ENCODE measurements around the gene CDH11.

The CDH11 gene

GRCh38 chr16:65071433-65072311 lies 50.2 kb downstream of the CDH11 start:
- in situ Hi-C loops (cut with HindIII; ENCODE audit: low sequenced_read_pairs) = no loop called here

GRCh38 chr16:65070831-65071432 lies 50.9 kb downstream of the CDH11 start:
- in situ Hi-C loops (cut with HindIII; ENCODE audit: low sequenced_read_pairs) = no loop called here

- in situ Hi-C loops (cut with HindIII; ENCODE audit: low sequenced_read_pairs) = no loop called here
These were observed 52.1 kb downstream of the CDH11 start for GRCh38 chr16:65069766-65070165.

GRCh38 chr16:65069065-65069464 lies 52.8 kb downstream of the CDH11 start:
- in situ Hi-C loops (cut with HindIII; ENCODE audit: low sequenced_read_pairs) = no loop called here

GRCh38 chr16:65068151-65068740 lies 53.6 kb downstream of the CDH11 start:
- in situ Hi-C loops (cut with HindIII; ENCODE audit: low sequenced_read_pairs) = no loop called here

GRCh38 chr16:65066651-65067050 lies 55.2 kb downstream of the CDH11 start:
- in situ Hi-C loops (cut with HindIII; ENCODE audit: low sequenced_read_pairs) = no loop called here

GRCh38 chr16:65065031-65065430 lies 56.8 kb downstream of the CDH11 start:
- in situ Hi-C loops (cut with HindIII; ENCODE audit: low sequenced_read_pairs) = no loop called here

- in situ Hi-C loops (cut with HindIII; ENCODE audit: low sequenced_read_pairs) = no loop called here
These were observed 57.7 kb downstream of the CDH11 start for GRCh38 chr16:65064131-65064530.

- in situ Hi-C loops (cut with HindIII; ENCODE audit: low sequenced_read_pairs) = no loop called here
These were observed 58.9 kb downstream of the CDH11 start for GRCh38 chr16:65062736-65063583.

- in situ Hi-C loops (cut with HindIII; ENCODE audit: low sequenced_read_pairs) = no loop called here
These were observed 59.8 kb downstream of the CDH11 start for GRCh38 chr16:65061935-65062518.

- in situ Hi-C loops (cut with HindIII; ENCODE audit: low sequenced_read_pairs) = no loop called here
These were observed 60.6 kb downstream of the CDH11 start for GRCh38 chr16:65061263-65061662.

- in situ Hi-C loops (cut with HindIII; ENCODE audit: low sequenced_read_pairs) = no loop called here
These were observed 62.4 kb downstream of the CDH11 start for GRCh38 chr16:65059406-65059980.

GRCh38 chr16:65057184-65057583 lies 64.7 kb downstream of the CDH11 start:
- in situ Hi-C loops (cut with HindIII; ENCODE audit: low sequenced_read_pairs) = no loop called here

GRCh38 chr16:65054457-65054856 lies 67.4 kb downstream of the CDH11 start:
- in situ Hi-C loops (cut with HindIII; ENCODE audit: low sequenced_read_pairs) = no loop called here

- in situ Hi-C loops (cut with HindIII; ENCODE audit: low sequenced_read_pairs) = no loop called here
These were observed 72.2 kb downstream of the CDH11 start for GRCh38 chr16:65049679-65050078.

- in situ Hi-C loops (cut with HindIII; ENCODE audit: low sequenced_read_pairs) = no loop called here
These were observed 75.9 kb downstream of the CDH11 start for GRCh38 chr16:65045961-65046360.

- in situ Hi-C loops (cut with HindIII; ENCODE audit: low sequenced_read_pairs) = no loop called here
These were observed 77.0 kb downstream of the CDH11 start for GRCh38 chr16:65044873-65045272.

GRCh38 chr16:65044026-65044425 lies 77.8 kb downstream of the CDH11 start:
- in situ Hi-C loops (cut with HindIII; ENCODE audit: low sequenced_read_pairs) = no loop called here

GRCh38 chr16:65042438-65043365 lies 79.2 kb downstream of the CDH11 start:
- in situ Hi-C loops (cut with HindIII; ENCODE audit: low sequenced_read_pairs) = no loop called here
